ENCODE results near the gene ZC3H15. TPM values are rescaled to one million over a fixed set of nuclear protein-coding genes. Genes with fewer than 3 reads are reported as not detected.

The ZC3H15 gene
- total and polyA plus RNA-seq, 2 of the 8 experiments (the other 6 are each of a cell fraction or from before 2014, with no cell fraction given), result 32.0 to 80.8 TPM

GRCh38 chr2:186554429-186554828 lies 68.4 kb downstream of the ZC3H15 start:
- no peaks in the 10 kb centered on the region; the same call in 1 of the 2 replicates for H3K23me2 ChIP-seq (ENCODE audit: low read depth, low read length)
- H3K27me3 ChIP-seq (replicated peaks in 1 of 4; ENCODE audit: control insufficient read depth in 3 of 4, extremely low read depth in 1 of 4, insufficient read depth in 3 of 4, low read length in 3 of 4), result no peaks in the 10 kb centered on the region
- no peak overlapping the region for H3K14ac ChIP-seq (ENCODE audit: insufficient read length)
- no peak overlapping the region for H3K18ac ChIP-seq (ENCODE audit: extremely low read depth, low read length)
- POLR2A ChIA-PET (ENCODE audit: partially characterized antibody), result no interaction called here
- DNase-seq (ENCODE audit: low read depth in 1 of 2, low spot score in 2 of 2) (no peak), FAIRE-seq (no peak)
- no peaks in the 10 kb centered on the region for H4K20me1 ChIP-seq (replicated peaks in 1 of 2; ENCODE audit: control insufficient read depth in 1 of 2, insufficient read depth in 2 of 2, low read length in 2 of 2)
- H4K5ac ChIP-seq (ENCODE audit: insufficient read length, low read depth, low read length), result no peak overlapping the region
- no peak overlapping the region for H2BK12ac ChIP-seq (ENCODE audit: low read depth, low read length)
- H2BK15ac ChIP-seq (ENCODE audit: low read length), result no peak overlapping the region
- no peaks in the 10 kb centered on the region; a peak in 1 of 8 replicates for H3K36me3 ChIP-seq (ENCODE audit: control insufficient read depth in 2 of 4, insufficient read depth in 4 of 4, low read length in 3 of 4)
- no peaks in the 10 kb centered on the region for H3K79me2 ChIP-seq (ENCODE audit: control insufficient read depth in 1 of 2, insufficient read depth in 2 of 2, low read length in 2 of 2)
- no peak overlapping the region for H2BK20ac ChIP-seq (ENCODE audit: low read length)
- H2AFZ ChIP-seq (ENCODE audit: low read length), result no peak overlapping the region
- H3K27ac ChIP-seq (ENCODE audit: low read depth, low read length), result no peak overlapping the region
- H3K56ac ChIP-seq (replicated peaks; ENCODE audit: insufficient read length, low read depth, low read length), result no peak overlapping the region
- no peak overlapping the region for H3K4me2 ChIP-seq (ENCODE audit: insufficient read depth in 1 of 2, low read depth in 2 of 2, low read length in 2 of 2)
- no peak overlapping the region for H4K8ac ChIP-seq (ENCODE audit: extremely low read depth, insufficient read depth, low read length)
- CTCF ChIA-PET (ENCODE audit: partially characterized antibody), result interaction anchor here (1.2 to 1.3 kb wide), 3 partner anchors 11 to 50 kb away, joined by 4 to 6 read pairs (median 5); no protein-coding TSS in a partner anchor
- WGBS, 2 experiments (ENCODE audit: extremely low coverage in 1 of 2, insufficient coverage in 1 of 2, insufficient read length in 1 of 2, insufficient replicate concordance in 2 of 2, low coverage in 1 of 2, low lambda C conversion rate in 2 of 2, missing lambda C conversion rate in 1 of 2), result 100% methylated on average over 1 of the region's 1 CpG; no CpG with 5 or more reads in 1 of the 2 experiments
- H3K79me1 ChIP-seq (ENCODE audit: low read depth, low read length), result no peaks in the 10 kb centered on the region
- H2BK120ac ChIP-seq (replicated peaks; ENCODE audit: low read depth, low read length), result no peak overlapping the region
- no peaks in the 10 kb centered on the region for H3K4me1 ChIP-seq (replicated peaks in 1 of 4; ENCODE audit: control insufficient read depth in 3 of 4, insufficient read depth in 4 of 4, low read length in 3 of 4)
- H4K91ac ChIP-seq (replicated peaks; ENCODE audit: insufficient read length, low read length), result no peak overlapping the region
- no peak overlapping the region for H3K4me3 ChIP-seq (ENCODE audit: extremely low read depth in 1 of 4, insufficient read depth in 2 of 4, low read depth in 3 of 4, low read length in 4 of 4)
- no peak overlapping the region for H2AK5ac ChIP-seq (ENCODE audit: low read depth, low read length)
- H3K23ac ChIP-seq (ENCODE audit: insufficient read length), result no peak overlapping the region
- H3K9ac ChIP-seq (replicated peaks in 1 of 4; ENCODE audit: extremely low read depth in 1 of 4, low read depth in 3 of 4, low read length in 3 of 4), result no peak overlapping the region
- H3K9me3 ChIP-seq (ENCODE audit: insufficient read depth in 2 of 2, low read depth in 1 of 2, low read length in 1 of 2), result no peaks in the 10 kb centered on the region
- H2BK5ac ChIP-seq (ENCODE audit: low read depth, low read length), result no peak overlapping the region
- no peak overlapping the region for H3K4ac ChIP-seq (replicated peaks; ENCODE audit: insufficient read length, low read depth, low read length)
- TF ChIP-seq KDM1A (IDR thresholded peaks at IDR 0.05; ENCODE audit: borderline replicate concordance, low read length), result no peak
- no peak for TF ChIP-seq ZNF274 (IDR thresholded peaks at IDR 0.05; ENCODE audit: borderline replicate concordance, extremely low read depth, low read length)
- no peak for TF ChIP-seq POLR2AphosphoS5 (IDR thresholded peaks at IDR 0.05; ENCODE audit: low read depth, low read length)
- no peak for TF ChIP-seq MAX (IDR thresholded peaks at IDR 0.05)
- no peak for TF ChIP-seq TAF7 (optimal IDR thresholded peaks at IDR 0.05; ENCODE audit: borderline replicate concordance, low read depth, low read length)
- TF ChIP-seq ATF2 (IDR thresholded peaks at IDR 0.05; ENCODE audit: low read length), result no peak
- TF ChIP-seq SIRT6 (IDR thresholded peaks at IDR 0.05; ENCODE audit: low read length), result no peak
- TF ChIP-seq EP300 (IDR thresholded peaks at IDR 0.05; ENCODE audit: borderline replicate concordance in 1 of 2, low read depth in 2 of 2, low read length in 2 of 2), result no peak
- no peak for TF ChIP-seq USF2 (IDR thresholded peaks at IDR 0.05; ENCODE audit: low read length)
- no peak for TF ChIP-seq SIN3A (conservative IDR thresholded peaks at IDR 0.05 in 1 of 2, IDR thresholded peaks at IDR 0.05 in 1 of 2; ENCODE audit: low read depth in 1 of 2, low read length in 2 of 2)
- TF ChIP-seq BCL11A (IDR thresholded peaks at IDR 0.05; ENCODE audit: low read depth in 2 of 2, low read length in 2 of 2), result no peak

Data from H1 (cell line).